ENCODE data around the gene TMEM222.

The TMEM222 gene

DNA sequence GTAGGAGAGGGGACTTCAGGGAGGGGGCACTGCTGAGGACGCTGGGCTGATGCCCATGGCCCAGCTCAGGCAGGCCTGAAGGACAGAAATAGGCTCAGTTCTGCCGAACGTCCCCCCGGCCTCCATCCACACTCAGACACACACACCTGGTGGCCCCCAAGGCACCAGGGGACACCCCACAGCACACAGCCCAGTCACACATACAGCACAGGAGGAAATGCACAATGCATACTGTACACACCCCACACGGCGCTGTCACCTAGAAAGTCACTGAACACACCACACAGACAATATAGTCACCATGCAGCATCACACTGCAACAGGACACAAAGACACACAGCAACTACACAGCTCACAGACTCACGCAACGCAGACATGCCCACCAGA, 20.4 kb downstream of the TMEM222 start:
- peak overlapping the region; percentile 97 for H2AFZ ChIP-seq (ENCODE audit: low read length)
- DNase-seq = no peak
- no peaks in the 10 kb centered on the region for H4K20me1 ChIP-seq (ENCODE audit: insufficient read depth, low read length)

DNA sequence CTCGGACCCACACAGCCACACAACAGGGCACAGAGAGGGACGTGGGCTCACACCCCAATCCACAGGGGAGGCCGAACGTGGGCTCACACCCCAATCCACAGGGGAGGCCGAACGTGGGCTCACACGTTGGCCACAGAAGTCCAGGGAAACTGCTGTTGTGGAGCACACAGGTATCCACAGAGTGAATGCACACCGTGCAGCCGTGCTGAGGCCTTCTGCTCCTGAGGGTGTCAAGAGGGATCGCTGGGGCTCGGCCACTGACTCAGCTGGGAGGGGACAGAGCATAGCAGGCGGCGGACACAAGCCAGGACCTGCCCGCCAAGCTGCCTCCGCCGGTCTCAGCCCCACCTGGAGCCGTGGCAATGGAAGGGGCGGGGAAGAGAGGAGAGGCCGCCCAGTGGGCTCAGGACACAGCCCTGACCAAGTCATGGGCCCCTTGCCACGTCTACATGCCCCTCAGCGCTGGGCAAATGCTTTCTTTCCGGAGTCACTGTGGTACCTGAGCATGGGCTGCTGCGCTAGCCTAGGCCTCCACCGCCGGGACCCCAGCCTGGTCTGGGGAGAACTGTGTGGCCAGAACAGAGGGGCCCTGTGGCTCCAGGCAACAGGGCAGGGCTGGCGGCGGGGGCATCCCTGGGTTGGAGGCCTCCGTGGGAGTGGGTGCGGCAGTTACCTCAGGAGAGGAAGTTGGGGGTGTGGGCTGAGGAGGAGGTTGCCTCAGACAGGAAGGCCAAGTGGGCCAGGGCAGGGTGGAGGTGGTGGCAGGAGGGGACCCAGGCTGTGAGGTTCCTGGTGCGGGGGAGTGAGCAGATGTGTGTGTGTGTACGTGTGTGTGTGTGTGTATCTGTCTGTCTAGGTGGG, 21.0 kb downstream of the TMEM222 start:
- H3K4me2 ChIP-seq (ENCODE audit: low read depth, low read length) = peak overlapping the region; percentile 99; the same call in 1 of the 2 replicates
- no peaks in the 10 kb centered on the region for H3K9me3 ChIP-seq (replicated peaks; ENCODE audit: insufficient read depth, low read length)
- no peaks in the 10 kb centered on the region for H3K79me2 ChIP-seq (ENCODE audit: low read length)
- H3K27me3 ChIP-seq (replicated peaks; ENCODE audit: insufficient read depth, low read length) = no peaks in the 10 kb centered on the region
- H3K4me1 ChIP-seq (ENCODE audit: low read length) = peaks cover 13% of the 10 kb centered on the region
- H3F3A ChIP-seq (ENCODE audit: insufficient read depth, low read length) = no peaks in the 10 kb centered on the region
- H4K20me1 ChIP-seq (ENCODE audit: insufficient read depth, low read length) = no peaks in the 10 kb centered on the region
- no peak overlapping the region for H3K9ac ChIP-seq (ENCODE audit: low read length)
- no peak for TF ChIP-seq EZH2phosphoT487 (IDR thresholded peaks at IDR 0.05; ENCODE audit: low read length)
- no peak for TF ChIP-seq CTCF (IDR thresholded peaks at IDR 0.05; ENCODE audit: low read length)
- TF ChIP-seq EZH2 (optimal IDR thresholded peaks at IDR 0.05; ENCODE audit: low read depth, low read length) = no peak
- H2AFZ ChIP-seq (ENCODE audit: low read length) = no peak overlapping the region; the same call in 1 of the 2 replicates
- H3K9me2 ChIP-seq (replicated peaks; ENCODE audit: insufficient read depth, low read length) = no peaks in the 10 kb centered on the region
- H3K27ac ChIP-seq (ENCODE audit: low read length) = no peak overlapping the region
- DNase-seq = no peak
- no peak overlapping the region for H3K4me3 ChIP-seq (ENCODE audit: low read length)
- no peaks in the 10 kb centered on the region for H3K36me3 ChIP-seq (replicated peaks; ENCODE audit: insufficient read depth, low read length)

More for the DNA sequence above, 20.4 kb downstream of the TMEM222 start:
- no peaks in the 10 kb centered on the region for H3K9me3 ChIP-seq (replicated peaks; ENCODE audit: insufficient read depth, low read length)
- H3K4me1 ChIP-seq (ENCODE audit: low read length) = peaks cover 13% of the 10 kb centered on the region
- H3K79me2 ChIP-seq (ENCODE audit: low read length) = no peaks in the 10 kb centered on the region
- H3K27me3 ChIP-seq (replicated peaks; ENCODE audit: insufficient read depth, low read length) = no peaks in the 10 kb centered on the region
- peak overlapping the region; percentile 99 for H3K4me2 ChIP-seq (ENCODE audit: low read depth, low read length)
- no peaks in the 10 kb centered on the region for H3K36me3 ChIP-seq (replicated peaks; ENCODE audit: insufficient read depth, low read length)
- H3F3A ChIP-seq (ENCODE audit: insufficient read depth, low read length) = no peaks in the 10 kb centered on the region
- peak overlapping the region; percentile 58; the same call in 1 of the 2 replicates for H3K9ac ChIP-seq (ENCODE audit: low read length)
- TF ChIP-seq EZH2 (optimal IDR thresholded peaks at IDR 0.05; ENCODE audit: low read depth, low read length) = no peak
- H3K9me2 ChIP-seq (replicated peaks; ENCODE audit: insufficient read depth, low read length) = no peaks in the 10 kb centered on the region
- no peak overlapping the region for H3K27ac ChIP-seq (ENCODE audit: low read length)
- H3K4me3 ChIP-seq (ENCODE audit: low read length) = peak overlapping the region; percentile 82

DNA sequence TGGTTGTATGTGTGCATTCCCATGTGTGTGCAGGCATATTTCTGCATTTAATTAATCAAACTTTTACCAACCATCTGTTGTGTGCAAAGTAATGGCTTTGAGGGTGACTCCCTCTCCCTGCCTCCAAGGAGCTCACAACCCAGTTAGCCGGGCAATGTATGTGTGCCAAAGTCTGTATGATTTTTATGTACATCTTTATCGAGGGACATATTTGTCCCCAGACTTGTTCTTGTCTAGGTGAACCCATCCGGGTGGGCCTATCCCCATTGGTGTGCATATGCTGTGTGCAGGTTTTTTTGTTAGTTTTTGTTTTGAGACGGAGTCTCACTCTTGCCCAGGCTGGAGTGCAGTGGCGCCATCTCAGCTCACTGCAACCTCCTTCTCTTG, 21.7 kb downstream of the TMEM222 start:
- no peaks in the 10 kb centered on the region for H3K79me2 ChIP-seq (ENCODE audit: low read length)
- H3K9me3 ChIP-seq (replicated peaks; ENCODE audit: insufficient read depth, low read length) = no peaks in the 10 kb centered on the region
- H3K27me3 ChIP-seq (replicated peaks; ENCODE audit: insufficient read depth, low read length) = no peaks in the 10 kb centered on the region
- no peak overlapping the region for H2AFZ ChIP-seq (ENCODE audit: low read length)
- no peaks in the 10 kb centered on the region for H3F3A ChIP-seq (ENCODE audit: insufficient read depth, low read length)
- H4K20me1 ChIP-seq (ENCODE audit: insufficient read depth, low read length) = no peaks in the 10 kb centered on the region
- H3K27ac ChIP-seq (ENCODE audit: low read length) = no peak overlapping the region
- no peaks in the 10 kb centered on the region for H3K36me3 ChIP-seq (replicated peaks; ENCODE audit: insufficient read depth, low read length)
- H3K4me1 ChIP-seq (ENCODE audit: low read length) = peaks cover 13% of the 10 kb centered on the region
- H3K4me3 ChIP-seq (ENCODE audit: low read length) = no peak overlapping the region
- no peak overlapping the region for H3K9ac ChIP-seq (ENCODE audit: low read length)
- no peaks in the 10 kb centered on the region for H3K9me2 ChIP-seq (replicated peaks; ENCODE audit: insufficient read depth, low read length)
- TF ChIP-seq EZH2 (optimal IDR thresholded peaks at IDR 0.05; ENCODE audit: low read depth, low read length) (no peak), EZH2phosphoT487 (IDR thresholded peaks at IDR 0.05; ENCODE audit: low read length) (no peak), CTCF (IDR thresholded peaks at IDR 0.05; ENCODE audit: low read length) (no peak)
- no peak overlapping the region for H3K4me2 ChIP-seq (ENCODE audit: low read depth, low read length)
- no peak for DNase-seq

DNA sequence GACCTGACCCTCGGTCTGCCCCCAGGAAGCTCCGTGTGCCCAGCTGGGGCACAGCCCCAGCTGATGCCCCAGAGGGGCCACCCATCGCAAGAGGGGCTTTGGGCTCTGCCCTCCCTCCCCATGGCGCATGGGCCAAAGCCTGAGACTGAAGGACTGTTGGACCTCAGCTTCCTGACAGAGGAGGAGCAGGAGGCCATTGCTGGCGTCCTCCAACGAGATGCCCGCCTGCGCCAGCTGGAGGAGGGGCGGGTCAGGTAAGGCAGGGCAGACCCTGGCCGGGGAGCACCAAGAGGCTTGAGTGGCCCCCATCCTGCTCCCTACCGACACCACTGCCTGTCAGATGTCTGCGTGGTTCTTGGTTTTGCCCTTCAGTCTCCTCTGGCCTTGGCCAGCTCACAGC, 23.3 kb downstream of the TMEM222 start:
- Histone ChIP-seq H3K27me3 (replicated peaks; ENCODE audit: insufficient read depth, low read length) (no peaks in the 10 kb centered on the region), H3K27ac (ENCODE audit: low read length) (no peak overlapping the region), H3F3A (ENCODE audit: insufficient read depth, low read length) (no peaks in the 10 kb centered on the region), H3K4me1 (ENCODE audit: low read length) (peaks cover 13% of the 10 kb centered on the region), H3K4me2 (ENCODE audit: low read depth, low read length) (no peak overlapping the region), H3K79me2 (ENCODE audit: low read length) (no peaks in the 10 kb centered on the region), H3K9me2 (replicated peaks; ENCODE audit: insufficient read depth, low read length) (no peaks in the 10 kb centered on the region), H3K4me3 (ENCODE audit: low read length) (no peak overlapping the region), H3K9ac (ENCODE audit: low read length) (no peak overlapping the region), H4K20me1 (ENCODE audit: insufficient read depth, low read length) (no peaks in the 10 kb centered on the region), H3K9me3 (replicated peaks; ENCODE audit: insufficient read depth, low read length) (no peaks in the 10 kb centered on the region), H3K36me3 (replicated peaks; ENCODE audit: insufficient read depth, low read length) (no peaks in the 10 kb centered on the region), H2AFZ (ENCODE audit: low read length) (no peak overlapping the region)
- no peak for DNase-seq
- TF ChIP-seq EZH2 (optimal IDR thresholded peaks at IDR 0.05; ENCODE audit: low read depth, low read length) = no peak
- no peak for TF ChIP-seq EZH2phosphoT487 (IDR thresholded peaks at IDR 0.05; ENCODE audit: low read length)
- no peak for TF ChIP-seq CTCF (IDR thresholded peaks at IDR 0.05; ENCODE audit: low read length)

Data from MM.1S (cell line).